ENCODE results near the gene PPFIA4.

Gene PPFIA4

DNA sequence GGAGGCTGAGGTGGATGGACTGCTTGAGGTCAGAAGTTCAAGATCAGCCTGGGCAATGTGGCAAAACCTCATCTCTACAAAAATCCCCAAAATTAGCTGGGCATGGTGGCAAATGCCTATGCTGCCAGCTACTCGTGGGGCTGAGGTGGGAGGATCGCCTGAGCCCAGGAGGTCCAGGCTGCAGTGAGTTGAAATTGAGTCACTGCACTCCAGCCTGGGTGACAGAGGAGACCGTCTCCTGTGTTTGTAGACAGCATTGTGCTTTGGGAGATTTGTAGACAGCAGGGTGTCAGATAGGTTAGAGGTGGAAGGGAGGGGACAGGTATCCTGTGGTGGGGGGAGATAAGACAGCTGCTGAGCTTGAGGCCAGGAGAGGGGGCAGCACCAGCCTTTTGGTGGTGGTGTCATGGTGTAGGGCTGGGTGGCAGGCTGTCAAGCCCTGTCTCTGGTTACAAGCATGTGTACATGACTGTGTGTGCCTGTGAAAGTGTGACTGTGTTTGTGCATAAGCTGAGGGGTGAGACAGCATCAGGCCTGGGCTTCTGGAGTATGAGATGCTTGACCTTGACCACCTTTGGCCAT, 15.2 kb downstream of the PPFIA4 start:
- DNase-seq (ENCODE audit: low read depth): no peak

DNA sequence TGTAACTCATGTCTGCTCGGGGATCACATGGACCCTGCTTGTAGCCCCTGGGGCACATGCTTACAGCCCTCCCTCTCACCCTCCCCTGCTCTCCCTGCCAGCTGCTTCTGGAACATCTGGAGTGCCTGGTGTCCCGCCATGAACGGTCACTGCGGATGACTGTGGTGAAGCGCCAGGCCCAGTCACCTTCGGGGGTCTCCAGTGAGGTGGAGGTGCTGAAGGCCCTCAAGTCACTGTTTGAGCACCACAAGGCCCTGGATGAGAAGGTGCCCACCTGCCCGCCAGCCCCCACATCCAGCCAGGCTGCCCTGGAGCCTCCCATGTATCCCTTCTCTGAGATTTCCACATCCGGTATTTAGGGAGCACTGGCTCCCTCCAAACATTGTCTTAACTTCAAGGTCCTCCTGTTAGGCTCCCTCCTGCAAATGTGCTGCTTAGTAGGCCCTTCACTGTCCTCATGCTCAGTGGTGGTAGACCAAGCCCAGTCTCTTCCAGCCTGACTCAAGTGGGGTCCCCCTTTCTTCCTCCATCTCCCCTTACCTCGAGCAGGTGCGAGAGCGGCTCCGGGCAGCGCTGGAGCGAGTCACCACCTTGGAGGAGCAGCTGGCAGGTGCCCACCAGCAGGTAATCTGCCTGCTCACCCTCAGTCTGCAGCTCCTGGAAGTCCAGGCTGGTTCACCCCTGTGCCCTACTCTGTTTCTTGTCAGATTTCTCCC, 17.7 kb downstream of the PPFIA4 start:
- no peak for DNase-seq (ENCODE audit: low read depth)

- DNase-seq (ENCODE audit: low read depth): no peak
Observed at GRCh38 chr1:203044546-203045250, 18.4 kb downstream of the PPFIA4 start.

- DNase-seq (ENCODE audit: low read depth): no peak
Observed at GRCh38 chr1:203045336-203045735, 19.0 kb downstream of the PPFIA4 start.

DNA sequence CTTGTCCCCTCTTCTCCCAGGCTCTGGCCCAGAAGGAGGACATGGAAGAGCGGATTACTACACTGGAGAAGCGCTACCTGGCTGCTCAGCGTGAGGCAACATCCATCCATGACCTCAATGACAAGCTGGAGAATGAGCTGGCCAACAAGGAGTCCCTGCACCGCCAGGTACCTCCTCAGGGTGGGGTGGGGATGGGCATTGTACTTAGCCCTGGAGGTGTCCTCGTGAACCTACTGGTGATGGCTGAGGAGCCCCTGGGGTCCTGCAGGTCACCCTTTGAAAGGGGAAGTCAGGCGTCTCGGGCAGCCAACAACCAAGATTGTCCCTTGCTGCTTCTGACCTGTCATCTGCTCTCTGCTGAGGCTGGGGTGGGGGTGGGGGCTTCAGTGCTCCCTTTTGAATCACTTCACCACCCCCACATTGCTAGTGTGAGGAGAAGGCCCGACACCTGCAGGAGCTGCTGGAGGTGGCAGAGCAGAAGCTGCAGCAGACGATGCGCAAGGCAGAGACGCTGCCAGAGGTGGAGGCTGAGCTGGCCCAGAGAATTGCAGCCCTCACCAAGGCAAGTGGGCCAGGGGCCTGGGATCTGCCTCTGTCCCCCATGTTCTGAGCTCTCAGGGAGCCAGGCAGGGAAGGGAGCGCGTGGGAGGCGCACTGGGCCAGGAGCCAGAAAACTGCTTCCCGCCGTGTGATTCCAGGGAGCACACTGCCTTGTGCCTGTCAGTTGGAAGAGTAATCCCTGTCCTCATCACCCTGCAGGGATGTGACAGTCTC, 19.7 kb downstream of the PPFIA4 start:
- no peak for DNase-seq (ENCODE audit: low read depth)

DNA sequence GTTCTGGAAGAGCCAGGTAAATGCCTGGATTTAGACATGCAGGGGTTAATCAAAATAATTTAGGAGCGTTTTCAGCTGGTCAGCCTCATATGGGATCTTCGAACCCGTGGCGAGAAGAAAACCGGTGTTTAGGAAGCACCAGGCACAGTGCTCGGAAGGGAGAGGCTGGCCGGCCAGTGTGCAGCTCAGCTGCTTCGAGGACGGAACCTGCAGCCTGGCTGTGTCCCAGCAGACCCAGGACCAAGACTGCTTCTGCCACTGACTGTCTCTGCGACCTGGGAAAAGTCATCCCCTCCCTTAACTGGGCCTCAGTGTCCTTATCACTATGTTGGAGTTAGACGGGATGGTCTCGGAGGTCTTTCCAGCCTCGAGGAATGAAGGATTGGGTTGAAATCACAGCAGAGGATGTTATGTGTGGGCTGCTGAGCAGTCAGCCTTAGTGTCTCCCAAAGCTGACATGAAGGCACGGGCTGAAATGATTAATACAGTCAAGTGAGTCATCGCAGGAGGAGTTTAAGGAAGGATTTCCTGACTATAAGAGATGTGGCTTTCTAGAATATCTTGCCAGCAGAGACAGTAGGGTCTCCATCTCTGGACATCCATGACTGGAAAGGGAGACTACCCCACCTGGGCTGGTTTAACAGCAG, 20.8 kb downstream of the PPFIA4 start:
- DNase-seq (ENCODE audit: low read depth): no peak

GRCh38 chr1:203048086-203048485, 21.8 kb downstream of the PPFIA4 start:
- DNase-seq (ENCODE audit: low read depth): no peak

DNA sequence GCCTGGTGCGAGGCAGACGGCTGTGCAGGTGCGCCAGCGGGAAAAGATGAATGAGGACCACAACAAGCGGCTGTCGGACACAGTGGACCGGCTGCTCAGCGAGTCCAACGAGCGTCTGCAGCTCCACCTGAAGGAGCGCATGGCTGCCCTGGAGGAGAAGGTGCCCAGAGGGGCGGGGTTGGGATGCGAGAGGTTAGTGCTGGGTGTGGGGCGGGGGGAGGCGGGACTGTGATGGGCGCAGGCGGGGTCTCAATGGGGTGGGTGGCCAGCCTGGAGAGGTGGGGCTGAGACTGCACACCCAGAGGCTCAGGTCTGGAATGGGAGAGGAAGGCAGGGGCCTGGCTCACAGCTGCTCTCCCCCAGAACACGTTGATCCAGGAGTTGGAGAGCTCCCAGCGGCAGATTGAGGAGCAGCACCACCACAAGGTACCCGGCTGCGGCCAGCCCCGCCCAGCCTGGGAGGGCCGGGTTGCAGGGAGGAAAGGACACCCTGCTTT, 22.3 kb downstream of the PPFIA4 start:
- DNase-seq (ENCODE audit: low read depth): no peak

GRCh38 chr1:203049077-203049476, 22.8 kb downstream of the PPFIA4 start:
- DNase-seq (ENCODE audit: low read depth): no peak

DNA sequence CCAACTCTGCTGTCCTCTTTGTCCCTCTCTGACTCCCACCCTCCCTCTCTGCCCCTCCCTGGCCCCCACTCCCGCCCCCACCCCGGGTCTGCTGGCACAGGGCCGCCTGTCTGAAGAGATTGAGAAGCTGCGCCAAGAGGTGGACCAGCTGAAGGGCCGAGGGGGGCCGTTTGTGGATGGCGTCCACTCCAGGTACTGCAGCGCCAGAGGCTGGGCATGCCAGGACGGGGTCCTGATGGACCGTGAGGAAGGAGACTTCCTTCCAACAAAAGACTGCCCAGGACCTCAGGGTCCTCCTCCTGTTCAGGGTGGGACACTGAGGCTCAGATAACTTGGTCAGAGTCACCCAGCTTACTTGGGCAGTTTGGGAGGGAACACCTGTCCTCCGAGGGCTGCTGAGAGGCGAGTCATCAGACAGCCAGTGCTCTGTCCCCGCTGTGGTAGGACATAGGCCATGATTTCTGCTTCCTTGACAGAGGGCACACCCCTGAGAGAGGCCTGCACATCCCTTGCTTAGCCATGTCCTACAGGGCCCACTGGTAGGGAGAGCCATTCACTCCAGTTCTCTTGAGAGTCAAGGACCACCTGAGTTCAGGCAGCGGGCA, 23.4 kb downstream of the PPFIA4 start:
- DNase-seq (ENCODE audit: low read depth): no peak

DNA sequence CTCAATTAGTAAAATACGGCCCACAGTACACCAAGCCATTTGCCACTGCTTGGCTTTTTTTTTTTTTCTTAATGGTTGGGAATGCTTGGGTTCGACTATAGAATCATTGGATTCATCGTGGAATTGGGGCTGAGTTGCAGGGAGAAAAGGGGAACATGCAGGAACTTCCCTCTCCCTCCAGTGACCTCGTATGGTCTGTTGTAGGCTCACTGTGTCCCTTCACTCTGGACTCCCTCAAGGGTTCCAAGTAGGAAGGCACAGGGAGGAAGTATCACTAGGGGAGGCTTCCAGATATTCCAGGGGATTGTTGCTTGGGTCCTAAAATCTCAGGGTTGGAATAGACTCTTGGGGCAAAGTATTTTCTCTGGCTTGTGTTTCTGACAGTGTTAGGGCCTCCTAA, 24.5 kb downstream of the PPFIA4 start:
- no peak for DNase-seq (ENCODE audit: low read depth)

- DNase-seq (ENCODE audit: low read depth): no peak
Observed at GRCh38 chr1:203051841-203052324, 25.6 kb downstream of the PPFIA4 start.

DNA sequence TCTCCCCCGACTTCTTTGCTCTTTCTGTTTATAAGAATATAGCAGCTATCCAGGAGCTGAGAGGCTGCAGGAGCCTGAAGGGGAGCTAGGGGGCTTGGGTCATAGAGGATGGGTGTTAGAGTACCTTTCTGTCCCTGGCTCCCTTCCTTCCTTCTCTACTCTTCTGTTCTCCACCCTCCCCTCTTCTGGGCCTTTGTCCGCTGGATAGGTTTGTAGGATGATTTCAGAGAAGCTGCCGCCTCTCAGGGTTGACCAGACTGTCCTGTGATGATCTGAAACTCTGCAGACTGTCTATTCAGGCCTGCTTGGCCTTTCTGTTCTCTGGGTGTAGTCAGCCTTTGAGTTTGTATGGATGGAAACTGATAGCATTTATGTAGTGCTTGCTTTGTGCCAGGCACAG, 26.3 kb downstream of the PPFIA4 start:
- DNase-seq (ENCODE audit: low read depth): no peak

DNA sequence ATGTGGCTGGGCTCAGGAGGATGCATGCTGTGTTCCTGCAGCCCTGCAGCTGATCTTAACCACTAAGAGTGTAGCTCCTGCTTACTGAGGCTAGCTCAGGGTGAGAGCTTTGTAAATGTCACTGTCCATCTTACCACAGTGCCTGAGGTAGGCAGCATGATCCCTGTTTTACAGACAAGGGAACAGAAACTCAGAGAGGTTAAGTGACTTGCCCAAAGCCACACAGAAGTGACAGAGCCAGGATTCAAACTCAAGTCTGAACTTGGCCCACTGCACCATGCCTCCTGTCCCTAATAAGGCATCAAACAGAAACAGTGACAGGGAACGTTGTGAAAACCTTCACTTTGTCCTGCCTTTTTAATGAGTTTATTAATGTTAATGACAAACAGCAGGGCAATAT, 27.9 kb downstream of the PPFIA4 start:
- DNase-seq (ENCODE audit: low read depth): no peak

- DNase-seq (ENCODE audit: low read depth): no peak
Observed at GRCh38 chr1:203054642-203055041, 28.4 kb downstream of the PPFIA4 start.

DNA sequence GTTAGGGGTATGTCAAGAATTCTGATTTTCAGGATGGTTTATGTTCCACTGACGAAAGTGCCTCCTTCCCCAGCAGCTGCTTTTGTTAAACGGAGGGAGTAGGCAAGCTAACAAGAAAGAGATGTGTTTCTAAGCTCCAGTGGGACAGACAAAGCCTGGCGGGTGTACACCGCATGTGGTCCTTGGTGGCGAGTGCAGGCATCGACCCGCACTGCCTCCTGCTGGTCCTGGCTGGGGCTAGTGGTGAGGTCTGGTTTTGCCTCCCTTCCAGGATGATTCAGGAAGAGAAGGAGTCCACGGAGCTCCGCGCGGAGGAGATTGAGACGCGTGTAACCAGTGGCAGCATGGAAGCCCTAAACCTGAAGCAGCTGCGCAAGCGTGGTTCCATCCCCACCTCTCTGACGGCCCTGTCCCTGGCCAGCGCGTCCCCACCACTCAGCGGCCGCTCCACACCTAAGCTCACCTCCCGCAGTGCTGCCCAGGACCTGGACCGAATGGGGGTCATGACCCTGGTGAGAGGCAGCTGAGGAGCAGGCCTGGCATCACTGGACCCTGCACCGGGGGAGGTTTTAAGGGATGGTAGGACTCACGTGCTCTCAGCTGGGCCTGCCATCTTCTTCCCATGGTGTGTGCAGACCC, 29.0 kb downstream of the PPFIA4 start:
- no peak for DNase-seq (ENCODE audit: low read depth)

GRCh38 chr1:203056012-203056411, 29.7 kb downstream of the PPFIA4 start:
- no peak for DNase-seq (ENCODE audit: low read depth)

DNA sequence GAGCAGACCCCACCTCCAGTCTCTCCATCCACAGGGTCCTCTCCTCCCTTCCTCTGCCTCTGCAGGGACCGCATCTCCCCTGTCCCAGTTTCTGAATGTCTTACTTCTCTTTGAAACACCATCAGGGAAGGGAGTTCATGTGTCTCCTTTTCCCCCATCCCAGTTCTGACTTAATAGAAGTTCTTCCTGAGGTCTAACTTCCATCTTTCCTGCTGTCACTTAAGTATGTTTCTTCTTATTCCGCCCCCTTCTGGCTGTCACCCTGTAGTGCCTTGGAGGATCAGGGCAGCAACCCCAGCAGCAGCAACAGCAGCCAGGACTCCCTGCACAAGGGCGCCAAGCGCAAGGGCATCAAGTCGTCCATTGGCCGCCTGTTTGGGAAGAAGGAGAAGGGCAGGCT, 30.2 kb downstream of the PPFIA4 start:
- no peak for DNase-seq (ENCODE audit: low read depth)

DNA sequence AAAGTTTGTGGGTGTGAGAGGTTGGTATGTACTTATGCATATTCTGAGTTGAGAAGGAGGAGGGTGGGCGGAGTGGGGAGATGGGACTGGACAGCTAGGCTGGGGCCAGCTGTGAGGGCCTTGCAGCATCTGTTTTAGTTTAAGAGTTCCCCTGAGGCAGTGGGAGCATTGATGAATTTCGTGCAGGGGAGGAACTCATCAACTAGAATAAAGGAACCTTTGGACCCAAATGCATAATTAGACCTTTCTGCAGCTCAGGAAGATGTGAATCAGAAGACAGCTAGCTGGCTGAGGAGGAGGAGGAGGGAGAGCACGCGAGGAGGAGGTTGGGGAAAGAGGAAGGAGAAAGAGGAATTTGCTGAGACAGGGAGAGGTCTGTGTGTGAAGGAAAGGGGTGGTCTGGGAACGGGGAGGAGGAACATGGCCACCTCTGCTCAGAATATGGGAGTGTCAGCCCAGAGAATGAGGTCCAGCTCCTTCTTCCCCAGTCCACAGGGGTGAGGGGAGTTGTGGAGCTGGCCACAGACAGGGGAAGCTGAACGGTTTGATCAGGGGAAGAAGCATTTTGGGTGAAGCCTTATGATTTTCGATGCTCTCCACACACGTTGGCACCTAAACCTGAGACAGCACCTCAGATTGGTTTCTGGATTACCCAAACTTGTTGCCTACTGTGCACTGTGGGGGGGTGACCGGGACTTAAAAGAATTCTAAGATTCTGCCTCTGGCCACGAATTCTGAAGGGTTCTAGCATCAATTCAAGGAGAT, 31.8 kb downstream of the PPFIA4 start:
- DNase-seq (ENCODE audit: low read depth): no peak

GRCh38 chr1:203058676-203058935, 32.3 kb downstream of the PPFIA4 start:
- DNase-seq (ENCODE audit: low read depth): no peak

All from non-pigmented ciliary epithelial cell (primary cell).